Measurements from ENCODE around the gene SRSF2. TPM values are rescaled to one million over a fixed set of nuclear protein-coding genes. Genes with fewer than 3 reads are reported as not detected.
A peak's percentile ranks its signal among the peaks of the same experiment; 100 is the strongest.
"Not testable (repeated sequence)": the region's sequence is repeated elsewhere in the genome, so short reads cannot be mapped to it uniquely, and the experiment has no call there.

The SRSF2 gene
- total RNA-seq, 1 donor from 2014 or later, result 239 TPM

DNA sequence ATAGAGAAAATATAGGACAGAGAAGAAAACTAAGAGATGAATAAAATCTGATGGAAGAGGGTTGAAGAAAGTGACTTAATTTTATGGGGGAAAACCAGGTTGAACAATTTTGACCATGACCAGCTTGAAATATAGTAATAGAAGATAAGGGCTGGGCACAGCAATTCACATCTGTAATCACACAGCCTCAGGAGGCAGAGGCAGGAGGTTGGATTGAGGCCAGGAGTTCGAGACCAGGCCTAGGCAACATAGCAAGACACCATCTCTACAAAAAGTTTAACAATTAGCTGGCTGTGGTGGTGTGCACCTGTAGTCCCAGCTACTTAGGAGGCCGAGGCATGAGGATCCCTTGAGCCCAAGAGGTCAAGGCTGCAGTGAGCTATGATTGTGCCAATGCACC is 35.1 kb downstream of the SRSF2 start:
- Mint-ChIP-seq H3K4me3 (no peak overlapping the region), H3K9me3 (no peaks in the 10 kb centered on the region), H3K36me3 (no peaks in the 10 kb centered on the region), H3K27me3 (ENCODE audit: low read depth) (no peaks in the 10 kb centered on the region), H3K4me1 (peaks cover 38% of the 10 kb centered on the region), H3K27ac (peak overlapping the region; percentile 80)
- TF ChIP-seq, protein P1, sequence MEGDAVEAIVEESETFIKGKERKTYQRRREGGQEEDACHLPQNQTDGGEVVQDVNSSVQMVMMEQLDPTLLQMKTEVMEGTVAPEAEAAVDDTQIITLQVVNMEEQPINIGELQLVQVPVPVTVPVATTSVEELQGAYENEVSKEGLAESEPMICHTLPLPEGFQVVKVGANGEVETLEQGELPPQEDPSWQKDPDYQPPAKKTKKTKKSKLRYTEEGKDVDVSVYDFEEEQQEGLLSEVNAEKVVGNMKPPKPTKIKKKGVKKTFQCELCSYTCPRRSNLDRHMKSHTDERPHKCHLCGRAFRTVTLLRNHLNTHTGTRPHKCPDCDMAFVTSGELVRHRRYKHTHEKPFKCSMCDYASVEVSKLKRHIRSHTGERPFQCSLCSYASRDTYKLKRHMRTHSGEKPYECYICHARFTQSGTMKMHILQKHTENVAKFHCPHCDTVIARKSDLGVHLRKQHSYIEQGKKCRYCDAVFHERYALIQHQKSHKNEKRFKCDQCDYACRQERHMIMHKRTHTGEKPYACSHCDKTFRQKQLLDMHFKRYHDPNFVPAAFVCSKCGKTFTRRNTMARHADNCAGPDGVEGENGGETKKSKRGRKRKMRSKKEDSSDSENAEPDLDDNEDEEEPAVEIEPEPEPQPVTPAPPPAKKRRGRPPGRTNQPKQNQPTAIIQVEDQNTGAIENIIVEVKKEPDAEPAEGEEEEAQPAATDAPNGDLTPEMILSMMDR (IDR thresholded peaks at IDR 0.05; ENCODE audit: unreplicated experiment), result no peak
- no peak for DNase-seq (ENCODE audit: low spot score in 2 of 2, unreplicated experiment in 2 of 2)

DNA sequence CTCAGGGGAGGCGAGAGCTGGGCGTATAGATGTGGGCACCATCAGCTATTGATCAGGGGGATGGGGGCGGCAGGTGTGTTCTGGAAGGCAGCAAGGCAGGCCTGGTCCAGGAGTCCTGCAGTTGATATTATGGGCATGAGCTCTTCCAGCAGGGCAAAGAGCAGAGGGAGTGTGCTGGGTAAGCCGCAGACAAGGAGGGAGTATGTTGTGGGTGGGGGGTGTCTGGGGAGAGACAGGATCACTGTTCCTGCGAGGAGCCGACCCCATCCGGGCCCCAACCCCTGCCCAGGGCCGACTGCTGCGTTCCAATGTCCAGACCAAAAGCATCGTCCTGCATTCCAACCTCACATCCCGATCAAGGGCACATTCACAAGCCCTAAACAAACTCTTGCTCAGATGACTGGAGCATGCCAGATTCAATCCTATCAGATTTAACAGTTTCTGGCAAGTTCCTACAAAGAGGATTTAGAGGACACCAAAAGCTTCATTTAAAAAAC is 35.6 kb downstream of the SRSF2 start:
- peak overlapping the region; percentile 80 for H3K27ac Mint-ChIP-seq
- peaks cover 39% of the 10 kb centered on the region for H3K4me1 Mint-ChIP-seq

DNA sequence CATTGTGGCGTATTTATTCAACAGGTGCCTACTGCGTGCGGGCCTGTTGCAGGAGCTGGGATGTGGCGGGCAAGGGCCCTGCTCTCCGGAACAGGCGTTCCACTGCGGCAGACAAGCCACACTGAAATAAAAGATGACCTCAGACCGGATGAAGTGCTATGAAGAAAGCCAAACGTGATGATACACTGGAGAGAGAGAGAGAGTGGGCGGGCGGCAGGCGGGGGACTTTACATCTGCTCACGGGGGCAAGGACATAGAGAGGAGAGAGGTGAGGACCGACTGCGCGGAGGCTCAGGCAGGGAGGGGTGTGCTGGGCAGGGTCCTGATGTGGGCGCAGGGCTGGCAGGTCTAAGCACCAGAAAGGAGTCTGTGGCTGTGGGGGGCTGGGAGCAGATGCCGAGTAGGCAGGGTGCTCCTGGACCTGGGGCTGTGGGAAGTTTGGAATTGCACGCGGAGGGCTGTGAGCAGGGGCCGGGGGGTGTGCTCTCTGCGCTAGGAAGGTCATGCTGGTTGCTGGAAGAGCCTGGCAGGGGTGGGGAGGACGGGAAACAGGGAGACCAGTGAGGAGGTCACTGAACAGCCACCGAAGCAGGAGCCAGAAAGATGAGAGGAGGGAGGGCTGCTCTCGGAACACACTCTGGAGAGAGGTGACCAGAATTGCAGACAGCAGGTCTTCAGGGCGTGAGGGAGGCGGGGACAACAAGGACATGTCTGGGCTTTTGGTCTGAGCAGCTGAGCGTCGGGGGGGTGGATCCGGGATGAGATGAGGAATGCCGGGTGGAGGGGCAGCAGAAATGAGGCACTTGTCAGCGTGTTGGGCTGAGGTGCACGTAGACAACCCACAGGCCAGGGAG is 36.3 kb downstream of the SRSF2 start:
- H3K4me1 Mint-ChIP-seq, result peaks cover 39% of the 10 kb centered on the region
- peak overlapping the region; percentile 50 for H3K4me3 Mint-ChIP-seq
- H3K27ac Mint-ChIP-seq, result peak overlapping the region; percentile 80
- TF ChIP-seq, protein P1 (IDR thresholded peaks at IDR 0.05; ENCODE audit: unreplicated experiment), result no peak
- no peaks in the 10 kb centered on the region for H3K36me3 Mint-ChIP-seq
- no peak for DNase-seq (ENCODE audit: low spot score in 2 of 2, unreplicated experiment in 2 of 2)
- H3K27me3 Mint-ChIP-seq (ENCODE audit: low read depth), result no peaks in the 10 kb centered on the region
- H3K9me3 Mint-ChIP-seq, result no peaks in the 10 kb centered on the region

More for the DNA sequence above, 35.6 kb downstream of the SRSF2 start:
- Mint-ChIP-seq H3K27me3 (ENCODE audit: low read depth) (no peaks in the 10 kb centered on the region), H3K9me3 (no peaks in the 10 kb centered on the region), H3K4me3 (peak overlapping the region; percentile 50), H3K36me3 (no peaks in the 10 kb centered on the region)
- TF ChIP-seq, protein P1 (IDR thresholded peaks at IDR 0.05; ENCODE audit: unreplicated experiment), result no peak
- no peak for DNase-seq (ENCODE audit: low spot score in 2 of 2, unreplicated experiment in 2 of 2)

DNA sequence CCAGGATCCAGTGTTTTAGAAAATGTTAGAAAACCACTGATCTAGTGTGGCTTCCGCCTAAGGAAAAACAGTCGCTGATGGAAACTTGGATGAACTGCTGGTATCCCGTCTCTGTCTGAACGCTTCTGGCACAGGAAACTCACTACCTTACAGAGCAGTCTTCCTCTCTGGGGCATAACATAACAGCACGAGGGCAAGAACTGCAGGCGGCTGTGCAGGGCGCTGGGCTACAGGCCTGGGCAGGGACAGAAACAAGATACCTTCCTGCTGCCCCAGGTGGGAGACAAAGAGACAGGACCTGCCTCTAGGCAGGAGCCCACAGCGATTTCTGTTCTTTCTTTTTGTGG is 36.9 kb downstream of the SRSF2 start:
- Mint-ChIP-seq H3K4me3 (peak overlapping the region; percentile 50), H3K4me1 (peaks cover 39% of the 10 kb centered on the region), H3K27me3 (ENCODE audit: low read depth) (no peaks in the 10 kb centered on the region), H3K27ac (peak overlapping the region; percentile 80), H3K9me3 (no peaks in the 10 kb centered on the region), H3K36me3 (peaks cover 2% of the 10 kb centered on the region)
- DNase-seq (ENCODE audit: low spot score in 2 of 2, unreplicated experiment in 2 of 2), result no peak
- TF ChIP-seq, protein P1 (IDR thresholded peaks at IDR 0.05; ENCODE audit: unreplicated experiment), result no peak

DNA sequence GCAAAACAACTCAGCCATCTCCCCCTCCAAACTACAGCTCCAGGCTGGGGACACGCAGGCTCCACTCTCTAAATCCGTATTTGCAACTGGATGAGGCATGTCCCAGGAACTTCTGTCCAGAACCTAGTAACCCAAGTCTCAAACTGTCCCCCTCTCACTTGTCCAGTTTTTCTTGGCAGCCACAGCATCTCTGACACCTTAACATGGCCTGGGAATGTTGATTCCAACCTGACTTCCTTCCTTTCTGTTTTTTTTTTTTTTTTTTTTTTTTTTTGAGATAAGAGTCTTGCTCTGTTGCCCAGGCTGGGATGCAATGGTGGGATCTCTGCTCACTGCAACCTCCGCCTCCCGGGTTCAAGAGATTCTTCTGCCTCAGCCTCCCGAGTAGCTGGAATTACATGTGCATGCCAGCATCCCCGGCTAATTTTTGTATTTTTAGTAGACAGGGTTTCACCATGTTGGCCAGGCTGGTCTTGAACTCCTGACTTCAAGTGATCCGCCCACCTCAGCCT is 38.6 kb downstream of the SRSF2 start:
- H3K4me1 Mint-ChIP-seq, result peaks cover 35% of the 10 kb centered on the region
- not testable (repeated sequence) for H3K27me3 Mint-ChIP-seq (ENCODE audit: low read depth); H3K9me3 Mint-ChIP-seq; DNase-seq (ENCODE audit: low spot score in 2 of 2, unreplicated experiment in 2 of 2); H3K36me3 Mint-ChIP-seq; H3K27ac Mint-ChIP-seq; H3K4me3 Mint-ChIP-seq
